ENCODE data around the gene TRIM14. TPM values are rescaled to one million over a fixed set of nuclear protein-coding genes. Genes with fewer than 3 reads are reported as not detected.

Gene TRIM14
- total and polyA plus RNA-seq, 10 of the 15 experiments (the other 5 are each of a cell fraction or from before 2014, with no cell fraction given), result 8.6 to 53.3 (median 35.7) TPM

- TF ChIP-seq ZBTB4 (CRISPR knock-in tag; IDR thresholded peaks at IDR 0.05) (no peak), SMAD1 (IDR thresholded peaks at IDR 0.05; ENCODE audit: low read depth, partially characterized antibody) (no peak), NFYA (IDR thresholded peaks at IDR 0.05; ENCODE audit: borderline replicate concordance, low read depth, low read length) (no peak), CEBPB (IDR thresholded peaks at IDR 0.05; ENCODE audit: borderline replicate concordance in 1 of 2, low read depth in 2 of 2, low read length in 2 of 2) (no peak), MXI1 (IDR thresholded peaks at IDR 0.05; ENCODE audit: low read depth, low read length) (no peak), RCOR1 (conservative IDR thresholded peaks at IDR 0.05; ENCODE audit: low read depth, low read length) (no peak), NR2C2 (IDR thresholded peaks at IDR 0.05; ENCODE audit: borderline replicate concordance, control insufficient read depth, insufficient read length, low read depth) (no peak), HCFC1 (IDR thresholded peaks at IDR 0.05; ENCODE audit: low read length) (no peak), ZNF274 (IDR thresholded peaks at IDR 0.05; ENCODE audit: insufficient read depth, insufficient read length) (no peak), ZNF592 (IDR thresholded peaks at IDR 0.05) (no peak), SP1 (IDR thresholded peaks at IDR 0.05; ENCODE audit: low read depth, low read length) (peak; percentile 31), HDGF (IDR thresholded peaks at IDR 0.05) (no peak), HDAC2 (IDR thresholded peaks at IDR 0.05) (no peak), JUNB (IDR thresholded peaks at IDR 0.05) (peak; percentile 3; the same call in 1 of the 2 replicates), NKRF (conservative IDR thresholded peaks at IDR 0.05) (no peak), DPF2 (IDR thresholded peaks at IDR 0.05) (no peak; the same call in 1 of the 2 replicates), SMC3 (IDR thresholded peaks at IDR 0.05; ENCODE audit: borderline replicate concordance, low read length) (no peak), TBL1XR1 (IDR thresholded peaks at IDR 0.05; ENCODE audit: low read depth, low read length) (no peak), YBX1 (IDR thresholded peaks at IDR 0.05) (no peak), MYC (IDR thresholded peaks at IDR 0.05; ENCODE audit: insufficient read depth, insufficient read length, insufficient replicate concordance, low read length, severe bottlenecking) (no peak), ETV6 (conservative IDR thresholded peaks at IDR 0.05 in 1 of 2, IDR thresholded peaks at IDR 0.05 in 1 of 2; ENCODE audit: borderline replicate concordance in 1 of 2, low read depth in 1 of 2) (no peak), EGR1 (IDR thresholded peaks at IDR 0.05; ENCODE audit: borderline replicate concordance in 1 of 2, low read depth in 2 of 2, low read length in 2 of 2) (no peak), STAT1 (conservative IDR thresholded peaks at IDR 0.05) (no peak)
Observed at GRCh38 chr9:98108531-98109031, 10.4 kb downstream of the TRIM14 start (continued).
